NCI-H1092 treated with DMSO at 0.1 percent for 48 hours (cell line): ENCODE data around the gene TBC1D21.

Source experiments
- DNase-seq: peaks from one replicate; lab custom pipeline; 2025; lab: John Stamatoyannopoulos, UW

The TBC1D21 gene, protein sequence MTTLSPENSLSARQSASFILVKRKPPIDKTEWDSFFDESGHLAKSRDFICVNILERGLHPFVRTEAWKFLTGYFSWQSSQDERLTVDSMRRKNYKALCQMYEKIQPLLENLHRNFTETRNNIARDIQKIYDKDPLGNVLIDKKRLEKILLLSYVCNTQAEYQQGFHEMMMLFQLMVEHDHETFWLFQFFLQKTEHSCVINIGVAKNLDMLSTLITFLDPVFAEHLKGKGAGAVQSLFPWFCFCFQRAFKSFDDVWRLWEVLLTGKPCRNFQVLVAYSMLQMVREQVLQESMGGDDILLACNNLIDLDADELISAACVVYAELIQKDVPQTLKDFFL

GRCh38 chr15:73873456-73873855 is at the start of gene TBC1D21:
Gene TBC1D21, plus strand, starts transcription at chr15:73873564. Its CDS starts 146 bp downstream, at chr15:73873710.
- DNase-seq = no peak

- DNase-seq = no peak
Observed at GRCh38 chr15:73826711-73827251, 46.6 kb upstream of the TBC1D21 start.

- no peak for DNase-seq
Observed at GRCh38 chr15:73829523-73829922, 43.8 kb upstream of the TBC1D21 start.

DNA sequence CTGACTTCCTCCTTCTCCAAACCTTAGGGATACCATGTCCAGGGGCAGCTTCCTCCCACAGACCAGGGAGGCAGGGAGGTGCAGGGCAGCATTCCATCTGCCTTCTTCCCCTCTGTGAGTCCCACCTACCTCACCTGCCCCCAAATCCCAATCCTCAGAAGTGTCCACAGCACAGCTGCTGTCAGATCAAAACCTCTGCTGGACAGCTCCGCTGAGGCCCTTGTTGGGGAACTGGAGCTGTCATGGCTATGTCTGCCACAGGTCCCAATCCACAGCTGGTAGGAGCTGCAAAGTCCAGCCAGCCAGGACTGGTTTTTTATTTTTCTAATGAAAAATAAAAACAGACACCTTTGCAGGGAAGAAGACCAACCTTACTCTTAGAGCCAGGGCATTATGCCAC is 40.7 kb upstream of the TBC1D21 start:
- no peak for DNase-seq

GRCh38 chr15:73836845-73837244 is 36.5 kb upstream of the TBC1D21 start:
- DNase-seq = no peak

- no peak for DNase-seq
Observed at GRCh38 chr15:73838831-73839426, 34.4 kb upstream of the TBC1D21 start.

DNA sequence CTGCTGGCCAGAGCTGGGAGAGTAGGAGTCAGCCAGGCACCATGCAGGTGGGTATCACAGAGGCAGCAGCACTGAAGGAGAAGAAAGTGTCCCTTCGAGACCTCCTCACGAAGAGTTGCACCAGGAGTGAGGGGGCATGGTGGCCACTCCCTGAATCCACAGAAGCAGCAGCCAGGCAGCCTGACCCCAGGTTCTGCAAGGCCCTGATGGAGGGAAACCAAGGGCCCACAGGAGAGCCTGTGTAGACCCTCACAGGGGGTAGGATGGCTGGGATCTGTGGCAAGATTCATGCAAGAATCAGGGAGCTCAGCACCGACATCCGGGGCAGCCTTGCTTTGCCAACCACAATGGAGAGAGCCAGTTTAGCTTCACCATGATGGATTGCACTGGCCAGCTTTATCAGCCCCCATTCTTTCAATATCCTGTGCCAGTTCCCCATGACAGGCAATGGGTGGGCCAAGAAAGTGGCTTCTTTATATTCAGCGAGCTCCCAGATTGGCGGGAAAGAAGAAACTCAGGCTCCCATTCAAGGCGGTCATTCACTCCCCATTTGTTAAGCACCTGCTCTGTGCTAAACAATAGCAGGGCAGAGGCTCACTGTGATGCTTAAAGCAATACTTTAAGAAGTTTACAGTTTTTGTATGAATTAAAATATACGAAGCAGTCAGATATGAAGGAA is 33.5 kb upstream of the TBC1D21 start:
- DNase-seq = no peak

GRCh38 chr15:73840771-73841170 is 32.6 kb upstream of the TBC1D21 start:
- no peak for DNase-seq

GRCh38 chr15:73841756-73842725 is 31.3 kb upstream of the TBC1D21 start:
- no peak for DNase-seq

DNA sequence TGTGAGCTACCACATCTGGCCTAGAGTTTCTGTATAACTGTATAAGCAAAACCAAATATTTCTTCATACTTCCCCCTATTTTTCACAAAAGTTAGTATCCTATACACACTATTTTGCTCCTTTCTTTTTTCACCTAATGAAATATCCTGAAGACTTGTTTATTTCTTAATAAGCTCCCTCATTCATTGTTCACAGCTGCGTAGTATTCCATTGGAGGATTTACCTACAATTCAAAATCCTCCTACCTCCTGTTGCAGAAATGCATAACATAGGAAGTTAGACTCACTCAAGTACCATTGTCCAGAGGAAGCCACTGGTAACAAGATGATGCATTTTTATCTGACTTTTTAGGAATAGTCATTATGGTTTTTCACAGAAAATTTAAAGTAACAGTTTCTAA is 29.6 kb upstream of the TBC1D21 start:
- no peak for DNase-seq

- DNase-seq = no peak
Observed at GRCh38 chr15:73844356-73844755, 29.0 kb upstream of the TBC1D21 start.

DNA sequence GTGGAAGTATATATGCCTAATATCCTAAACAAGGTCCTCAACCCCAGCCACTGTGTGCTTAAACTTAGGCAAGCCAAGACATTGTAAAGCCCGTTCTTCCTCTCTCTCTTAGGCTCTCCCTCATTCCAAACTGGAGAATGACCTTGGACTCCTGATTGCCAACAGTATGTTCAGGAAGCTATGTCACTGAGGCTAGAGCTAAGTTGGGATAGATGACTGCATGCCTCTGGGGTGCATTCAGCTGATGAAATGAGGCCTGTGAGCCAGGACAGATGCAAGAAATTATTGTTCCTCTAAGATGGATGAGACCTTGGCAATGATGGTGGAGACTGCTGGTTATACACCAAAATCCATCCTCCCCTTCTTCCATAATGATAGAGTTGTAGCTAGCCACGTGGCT is 27.9 kb upstream of the TBC1D21 start:
- no peak for DNase-seq

GRCh38 chr15:73845907-73846306 is 27.5 kb upstream of the TBC1D21 start:
- no peak for DNase-seq

GRCh38 chr15:73849641-73850040 is 23.7 kb upstream of the TBC1D21 start:
- DNase-seq = no peak

- no peak for DNase-seq
Observed at GRCh38 chr15:73850228-73850627, 23.1 kb upstream of the TBC1D21 start.

DNA sequence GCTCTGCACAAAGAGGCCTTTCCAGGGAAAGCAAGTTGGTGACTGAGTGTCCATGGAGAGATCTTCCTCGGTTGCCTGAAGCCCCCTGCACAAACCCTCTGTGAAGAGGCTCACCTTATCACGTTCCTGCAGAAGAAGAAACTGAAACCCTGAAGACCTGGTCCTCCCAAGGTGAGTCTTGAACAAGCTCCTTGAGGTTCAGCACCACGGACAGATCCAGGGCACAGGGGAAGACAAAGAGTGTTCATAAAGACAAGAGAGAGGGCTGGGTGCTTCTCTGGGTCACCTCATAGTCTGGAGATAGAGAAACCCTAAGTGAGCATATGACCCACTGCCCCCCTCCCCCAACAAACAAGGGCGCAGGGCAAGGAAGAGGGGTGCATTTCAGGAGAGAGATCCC is 21.7 kb upstream of the TBC1D21 start:
- no peak for DNase-seq

DNA sequence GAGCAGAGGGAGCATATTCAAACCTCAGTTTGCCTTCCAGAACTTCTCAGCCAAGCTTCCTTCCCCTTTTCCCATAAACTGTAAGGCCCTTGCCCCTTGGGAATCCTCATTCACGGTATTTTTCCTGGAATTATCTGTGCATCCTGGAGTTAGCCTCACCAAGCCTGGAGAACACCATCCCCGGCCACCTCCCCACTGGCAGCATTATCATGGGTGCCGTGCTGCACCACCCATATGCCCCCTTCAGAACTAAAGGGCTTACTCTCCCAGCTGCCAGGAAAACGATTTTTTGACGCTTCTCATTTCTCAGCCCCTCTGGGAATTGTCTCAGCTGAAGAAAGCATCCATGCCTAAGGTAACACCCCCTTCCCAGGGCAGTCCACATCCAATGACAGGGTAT is 20.9 kb upstream of the TBC1D21 start:
- no peak for DNase-seq

GRCh38 chr15:73854265-73854664 is 19.1 kb upstream of the TBC1D21 start:
- DNase-seq = no peak

- DNase-seq = peak; percentile 34
Observed at GRCh38 chr15:73856458-73857192, 16.7 kb upstream of the TBC1D21 start.

DNA sequence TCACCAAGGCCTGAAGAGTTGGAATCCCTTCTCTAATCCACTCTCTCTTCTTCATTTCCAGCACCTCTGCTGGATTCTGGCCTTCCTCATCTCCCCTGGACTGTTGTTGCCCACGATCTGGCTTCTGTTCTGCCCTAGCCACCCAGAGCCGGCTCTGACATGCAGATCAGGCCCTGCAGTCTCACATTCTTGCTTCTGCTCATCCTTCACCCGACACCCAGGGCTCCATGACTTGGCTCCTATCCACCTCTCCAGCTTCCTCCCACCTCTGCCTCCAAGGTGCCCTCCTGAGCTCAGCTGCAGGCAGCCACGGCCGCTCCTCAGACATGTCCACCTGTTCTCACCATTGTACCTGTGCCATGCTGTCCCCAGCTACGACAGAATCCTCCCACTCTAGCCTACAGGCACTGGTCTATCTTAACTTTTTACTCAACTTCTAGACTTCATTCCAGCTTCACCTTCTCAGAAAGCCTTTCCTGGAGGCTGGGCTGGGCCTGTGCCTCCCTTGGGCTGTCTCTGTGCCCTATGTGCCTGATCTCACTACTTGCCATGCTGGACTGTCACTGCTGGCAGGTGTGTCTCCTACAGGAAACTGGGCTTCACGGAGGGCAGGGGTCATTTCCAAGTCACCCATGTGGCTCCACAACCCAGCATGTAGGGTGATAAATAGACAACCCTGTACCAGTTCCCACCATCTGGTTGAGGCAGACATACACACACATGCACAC is 16.0 kb upstream of the TBC1D21 start:
- no peak for DNase-seq
